Adipose tissue (tissue), 3 donors: ENCODE data around the gene STYK1. TPM values are rescaled to one million over a fixed set of nuclear protein-coding genes. Genes with fewer than 3 reads are reported as not detected.
"Not testable (repeated sequence)": the region's sequence is repeated elsewhere in the genome, so short reads cannot be mapped to it uniquely, and the experiment has no call there.

Source experiments
- H3K27ac ChIP-seq: one replicate; pipeline ENCODE4 v1.5.1; 2013; ENCODE audit warnings: low read depth, low read length
- whole genome bisulfite sequencing, 3 donors: extraction: QIAGEN DNeasy Blood & Tissue Kit; methylation state at CpG; one replicate each; pipeline ENCODE4 v1.1.7; 2013; 5-methylcytosine and 5-hydroxymethylcytosine counted together
- polyA plus RNA-seq, 3 donors: library from polyadenylated mRNA; stranded (reverse); fragments of 200-250 nt; gene quantifications; one replicate each; pipeline ENCODE4 v1.2.3, GENCODE V29; 2013
- donor health status: healthy with polysubstance abuse.
- donor health status: Bipolar disorder and iron deficiency.
- donor health status: healthy.

STYK1 gene
- polyA plus RNA-seq, 3 donors = 0.05 to 0.86 TPM; not detected in 1

GRCh38 chr12:10636124-10636523 lies 37.7 kb downstream of the STYK1 start:
- 52 to 93% (median 80%) methylated on average over 3 of the region's 3 CpGs for WGBS, 3 donors
- no peak overlapping the region for H3K27ac ChIP-seq

DNA sequence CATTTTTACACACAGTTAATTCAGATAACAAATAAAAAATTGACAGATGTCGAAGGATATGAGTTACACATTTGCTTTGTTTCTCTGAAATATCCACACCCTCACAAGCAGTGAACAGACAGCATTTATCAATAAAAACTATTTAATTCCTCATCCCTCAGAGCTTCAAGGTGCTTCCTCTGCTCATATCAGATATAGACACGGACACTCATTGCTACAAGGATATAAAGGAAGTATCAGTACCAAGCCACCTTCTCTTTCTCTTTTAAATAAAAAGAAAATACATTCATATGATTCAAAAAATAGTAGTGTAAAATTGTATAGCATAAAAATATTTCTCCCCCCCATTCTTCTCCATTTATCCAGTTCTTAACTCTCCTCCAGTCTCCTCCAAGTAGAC lies 38.5 kb downstream of the STYK1 start:
- no peak overlapping the region for H3K27ac ChIP-seq
- WGBS, 3 donors = 65 to 77% (median 74%) methylated on average over 2 of the region's 2 CpGs

- 81 to 91% (median 90%) methylated on average over 5 of the region's 5 CpGs for whole genome bisulfite sequencing, 3 donors
Observed at GRCh38 chr12:10634427-10634826, 39.4 kb downstream of the STYK1 start.

DNA sequence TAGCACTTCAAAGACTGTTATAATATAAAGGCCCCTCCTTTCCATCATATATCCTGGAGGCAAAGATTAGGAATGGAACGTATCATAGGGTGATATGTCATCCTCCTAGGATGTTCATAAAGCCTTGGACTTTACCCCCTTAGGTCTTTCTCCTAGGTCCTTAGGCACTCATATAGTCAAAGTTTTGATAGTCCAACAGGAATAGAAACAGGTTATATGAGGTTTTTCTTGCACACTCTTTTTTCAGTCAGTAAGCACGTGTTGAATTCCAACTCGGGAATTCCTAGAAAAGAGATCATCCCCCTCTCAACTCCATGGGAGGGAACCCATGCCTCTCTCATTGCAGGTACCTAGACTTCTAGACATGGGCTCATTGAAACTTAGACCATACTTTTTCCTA lies 40.3 kb downstream of the STYK1 start:
- WGBS, 3 donors = 56 to 84% (median 76%) methylated on average over 3 of the region's 3 CpGs

More at GRCh38 chr12:10634427-10634826, 39.4 kb downstream of the STYK1 start:
- no peak overlapping the region for H3K27ac ChIP-seq

DNA sequence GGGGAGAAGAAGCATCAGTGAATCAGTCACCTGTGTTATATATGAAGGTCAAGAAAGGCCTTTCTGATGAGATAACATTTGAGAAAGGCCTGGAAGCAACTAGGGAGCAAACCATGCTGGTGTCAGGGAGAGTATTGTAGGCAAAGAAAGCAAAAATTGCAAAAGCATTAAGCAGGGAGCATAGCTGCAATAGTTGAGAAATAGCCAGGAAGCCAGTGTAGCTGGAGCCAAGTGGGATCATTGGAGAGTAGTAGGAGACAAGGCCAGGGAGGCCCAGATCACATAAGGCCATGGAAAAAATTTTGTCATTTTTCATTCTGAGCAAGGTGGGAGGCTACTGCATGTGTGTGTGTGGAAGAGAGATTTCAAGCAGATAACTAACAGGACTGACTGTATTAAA lies 41.6 kb downstream of the STYK1 start:
- no peak overlapping the region for H3K27ac ChIP-seq

More for the DNA sequence above, 40.3 kb downstream of the STYK1 start:
- H3K27ac ChIP-seq = no peak overlapping the region

DNA sequence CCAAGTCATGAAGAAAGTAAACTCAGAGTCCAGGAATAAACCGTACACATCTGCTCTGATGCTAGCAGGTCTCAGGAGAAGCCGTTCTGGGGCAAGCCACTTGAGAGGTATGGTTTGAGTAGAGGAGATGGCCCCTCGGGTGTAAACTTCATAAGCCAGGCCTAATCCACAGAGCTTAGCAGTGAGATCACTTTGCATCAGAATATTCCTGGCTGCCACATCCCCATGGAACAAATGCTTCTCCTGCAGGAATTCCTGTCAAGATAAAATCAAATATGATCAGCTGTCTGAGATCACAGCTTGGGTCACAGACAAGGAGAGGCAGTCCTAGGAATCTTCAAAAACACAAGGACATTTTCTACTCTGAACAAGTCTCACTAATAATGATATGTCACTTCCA lies 49.2 kb downstream of the STYK1 start:
- 47 to 78% (median 52%) methylated on average over 3 of the region's 3 CpGs for WGBS, 3 donors
- H3K27ac ChIP-seq = no peak overlapping the region

- H3K27ac ChIP-seq = no peak overlapping the region
Observed at GRCh38 chr12:10623131-10623530, 50.7 kb downstream of the STYK1 start.

DNA sequence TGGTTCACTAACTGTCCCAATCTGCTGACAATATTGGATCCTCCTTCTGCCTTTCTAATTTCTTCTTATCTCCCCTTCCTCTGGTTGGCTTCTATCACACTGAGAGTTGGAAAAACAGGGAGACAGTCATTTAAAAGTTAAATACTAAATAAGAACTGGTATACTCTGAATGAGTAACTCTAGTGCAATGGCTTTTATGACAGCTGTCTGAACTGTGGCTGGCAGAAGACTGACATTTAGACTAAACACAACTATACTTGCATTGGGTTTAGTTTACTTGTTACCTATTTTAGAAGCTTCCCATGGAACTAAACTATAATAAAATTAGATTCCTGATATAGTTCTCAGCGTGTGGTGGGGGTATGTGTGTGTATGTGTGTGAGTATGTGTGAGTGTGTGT lies 52.6 kb downstream of the STYK1 start:
- H3K27ac ChIP-seq = no peak overlapping the region
- whole genome bisulfite sequencing, 3 donors = 75 to 86% (median 75%) methylated on average over 1 of the region's 1 CpG

- no peak overlapping the region for H3K27ac ChIP-seq
- 74 to 83% (median 80%) methylated on average over 10 of the region's 10 CpGs for WGBS, 3 donors
Observed at GRCh38 chr12:10620078-10620779, 53.6 kb downstream of the STYK1 start.

DNA sequence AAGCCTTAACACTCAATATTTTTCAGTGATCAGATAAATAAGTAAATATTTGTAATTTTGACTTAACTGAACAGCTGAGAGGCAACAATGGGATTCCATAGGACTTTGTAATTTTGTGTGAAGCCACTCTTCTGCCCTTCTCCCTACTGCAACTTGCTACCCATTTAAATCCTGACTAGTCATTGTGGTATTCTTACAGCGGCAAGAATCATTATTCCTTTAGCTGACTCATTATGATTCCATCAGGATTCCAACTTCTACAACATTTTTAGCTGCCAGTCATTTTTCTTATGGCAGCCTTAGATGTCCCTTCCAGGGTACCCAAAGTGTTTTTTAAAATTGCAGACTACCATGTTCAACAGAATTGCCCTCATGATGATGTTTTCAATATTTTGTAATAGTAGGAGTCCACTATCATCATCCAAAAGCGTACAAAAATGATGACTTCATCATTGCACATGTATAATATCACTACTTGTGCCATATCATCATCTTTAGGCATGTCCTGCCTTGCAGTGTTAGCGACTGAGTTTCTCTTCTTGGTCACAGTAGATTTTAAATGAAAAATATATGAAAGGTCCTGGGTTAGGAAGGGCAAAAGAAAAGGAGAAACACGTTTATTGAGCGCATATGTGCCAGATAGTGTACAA lies 55.4 kb downstream of the STYK1 start:
- 77 to 81% (median 79%) methylated on average over 5 of the region's 5 CpGs for WGBS, 3 donors
- H3K27ac ChIP-seq = no peak overlapping the region

- 85 to 91% (median 87%) methylated on average over 6 of the region's 6 CpGs for WGBS, 3 donors
- H3K27ac ChIP-seq = no peak overlapping the region
Observed at GRCh38 chr12:10617863-10618262, 56.0 kb downstream of the STYK1 start.

- WGBS, 3 donors = 62 to 81% (median 71%) methylated on average over 4 of the region's 4 CpGs
- no peak overlapping the region for H3K27ac ChIP-seq
Observed at GRCh38 chr12:10615532-10615931, 58.3 kb downstream of the STYK1 start.

- no peak overlapping the region for H3K27ac ChIP-seq
- WGBS, 3 donors = 14 to 28% (median 27%) methylated on average over 4 of the region's 4 CpGs
Observed at GRCh38 chr12:10614056-10614370, 59.8 kb downstream of the STYK1 start.

- peak within 1 kb of the TSS; percentile 28 for H3K27ac ChIP-seq
- 0 to 1% (median 0%) methylated on average over 45 of the region's 45 CpGs for WGBS, 3 donors
Observed at GRCh38 chr12:10613349-10614055, 60.4 kb downstream of the STYK1 start, which contains the start of gene MAGOHB. Gene MAGOHB (minus strand): TSS chr12:10613609. CDS start chr12:10613532, 77 bp downstream.

- WGBS, 3 donors = 0 to 1% (median 1%) methylated on average over 6 of the region's 6 CpGs
- H3K27ac ChIP-seq = peak overlapping the region; percentile 28
Observed at GRCh38 chr12:10612984-10613348, 60.9 kb downstream of the STYK1 start.

GRCh38 chr12:10612110-10612509 lies 61.7 kb downstream of the STYK1 start:
- WGBS, 3 donors = 66 to 78% (median 76%) methylated on average over 6 of the region's 6 CpGs
- no peak overlapping the region for H3K27ac ChIP-seq

- not testable (repeated sequence) for H3K27ac ChIP-seq
- 88 to 92% (median 91%) methylated on average over 4 of the region's 4 CpGs for WGBS, 3 donors
Observed at GRCh38 chr12:10611258-10611657, 62.6 kb downstream of the STYK1 start.

DNA sequence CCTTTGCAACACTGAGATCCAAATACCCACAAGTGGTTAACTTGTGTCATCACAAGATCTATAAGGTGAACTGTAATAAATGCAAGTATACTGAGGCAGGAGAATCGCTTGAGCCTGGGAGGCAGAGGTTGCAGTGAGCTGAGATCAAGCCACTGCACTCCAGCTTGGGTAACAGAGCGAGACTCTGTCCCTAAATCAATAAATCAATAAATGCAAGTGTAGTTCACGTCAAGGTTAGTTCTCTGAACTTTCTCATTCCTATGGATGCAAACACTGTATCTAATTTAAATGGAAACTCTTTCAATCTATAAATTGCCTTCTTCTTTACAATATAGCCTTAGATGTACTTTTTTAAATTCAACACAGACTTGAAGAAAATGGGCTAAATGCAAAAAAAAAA lies 63.7 kb downstream of the STYK1 start:
- no peak overlapping the region for H3K27ac ChIP-seq
- 41 to 96% (median 92%) methylated on average over 3 of the region's 3 CpGs for WGBS, 3 donors

DNA sequence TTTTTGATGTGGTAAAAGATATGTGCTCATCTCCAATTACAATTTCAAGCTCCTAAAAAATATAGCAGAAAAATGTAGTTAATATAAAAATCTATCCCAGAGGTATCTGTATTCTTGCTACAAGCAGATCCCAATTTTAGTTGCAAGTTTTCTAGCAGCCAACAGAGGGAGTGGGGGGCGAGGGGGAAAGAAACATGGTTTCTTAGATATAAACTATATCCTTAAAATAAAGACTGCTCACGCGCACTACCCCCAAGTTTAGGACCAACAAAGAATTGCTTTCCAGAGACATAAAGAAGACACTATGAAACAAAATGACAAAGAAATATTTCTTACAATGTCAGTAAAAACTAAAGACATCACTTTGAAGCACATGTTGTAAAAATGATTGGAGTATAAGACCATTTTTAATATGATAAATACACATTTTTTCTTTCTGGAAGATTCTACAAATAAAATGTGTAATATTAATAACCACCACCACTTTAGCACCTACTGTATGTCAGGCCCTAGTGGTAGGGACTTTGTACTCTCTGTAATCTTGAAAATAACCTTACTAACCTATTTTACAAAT lies 65.9 kb downstream of the STYK1 start:
- WGBS, 3 donors = 88 to 91% (median 90%) methylated on average over 3 of the region's 3 CpGs
- H3K27ac ChIP-seq = no peak overlapping the region
